GM11168 (cell line): ENCODE measurements around the gene LDLRAP1.

Source experiments
- in situ Hi-C: fragments of 300-500 bp; cut with MboI; formaldehyde crosslinking; loops from one replicate; pipeline ENCODE4 v1.12.0; 2022; ENCODE audit warnings: low sequenced_read_pairs; ENCODE audit not compliant: unreplicated experiment

Gene LDLRAP1

GRCh38 chr1:25559031-25559430, 15.6 kb downstream of the LDLRAP1 start:
- in situ Hi-C loops: no loop called here

- in situ Hi-C loops: no loop called here
These were observed 16.6 kb downstream of the LDLRAP1 start for GRCh38 chr1:25560001-25560400.

- in situ Hi-C loops: no loop called here
These were observed 17.4 kb downstream of the LDLRAP1 start for GRCh38 chr1:25560788-25561187.

GRCh38 chr1:25561421-25562100, 18.2 kb downstream of the LDLRAP1 start:
- in situ Hi-C loops: no loop called here

GRCh38 chr1:25562101-25562927, 18.9 kb downstream of the LDLRAP1 start:
- in situ Hi-C loops: no loop called here

GRCh38 chr1:25562928-25563283, 19.5 kb downstream of the LDLRAP1 start:
- in situ Hi-C loops: no loop called here

GRCh38 chr1:25563330-25564215, 20.2 kb downstream of the LDLRAP1 start:
- in situ Hi-C loops: no loop called here

- in situ Hi-C loops: no loop called here
These were observed 21.6 kb downstream of the LDLRAP1 start for GRCh38 chr1:25564777-25565574.

- in situ Hi-C loops: no loop called here
These were observed 22.2 kb downstream of the LDLRAP1 start for GRCh38 chr1:25565626-25566025.

GRCh38 chr1:25566176-25566729, 22.8 kb downstream of the LDLRAP1 start:
- in situ Hi-C loops: no loop called here

GRCh38 chr1:25566730-25567341, 23.4 kb downstream of the LDLRAP1 start:
- in situ Hi-C loops: no loop called here

GRCh38 chr1:25567710-25568089, 24.3 kb downstream of the LDLRAP1 start:
- in situ Hi-C loops: no loop called here

GRCh38 chr1:25568090-25568833, 24.9 kb downstream of the LDLRAP1 start:
- in situ Hi-C loops: no loop called here

GRCh38 chr1:25568834-25569596, 25.6 kb downstream of the LDLRAP1 start:
- in situ Hi-C loops: no loop called here

- in situ Hi-C loops: no loop called here
These were observed 26.4 kb downstream of the LDLRAP1 start for GRCh38 chr1:25569597-25570396.

- in situ Hi-C loops: no loop called here
These were observed 27.6 kb downstream of the LDLRAP1 start for GRCh38 chr1:25570798-25571521.
